CD14-positive monocyte (primary cell): ENCODE data around the gene ZNF804B. TPM values are rescaled to one million over a fixed set of nuclear protein-coding genes. Genes with fewer than 3 reads are reported as not detected.

Experiments
- DNase-seq, 3 donors: peaks; one replicate each; pipeline ENCODE4 v3.0.0-alpha.2; 2011 to 2022
- H2AFZ ChIP-seq: 2 replicates; pipeline ENCODE4 v1.6.0; 2012; ENCODE audit warnings: mild to moderate bottlenecking, low read depth, low read length, inconsistent platforms; ENCODE audit not compliant: insufficient read depth, poor library complexity, severe bottlenecking
- H3K27ac ChIP-seq, 2 donors: 1 replicate in 1 of 2; 2 replicates in 1 of 2; pipeline ENCODE4 v1.5.1; 2012 to 2013; ENCODE audit warnings: low read length in 2 of 2, control low read depth in 1 of 2, inconsistent platforms in 1 of 2, low read depth in 1 of 2, mild to moderate bottlenecking in 1 of 2
- H3K27me3 ChIP-seq, 2 donors: one replicate each; pipeline versions ENCODE4 v1.6.0 to v1.6.1; 2011 to 2013; ENCODE audit warnings: low read length in 2 of 2; ENCODE audit not compliant: control insufficient read depth in 2 of 2, insufficient read depth in 2 of 2
- H3K36me3 ChIP-seq, 2 donors: replicated peaks in 1 of 2; 1 replicate in 1 of 2; 2 replicates in 1 of 2; pipeline versions ENCODE4 v1.5.1 to v1.6.1; 2012 to 2013; ENCODE audit warnings: low read length in 2 of 2, control low read depth in 1 of 2, inconsistent platforms in 1 of 2, mild to moderate bottlenecking in 1 of 2; ENCODE audit not compliant: insufficient read depth in 2 of 2, control insufficient read depth in 1 of 2
- H3K4me1 ChIP-seq, 2 donors: 1 replicate in 1 of 2; 2 replicates in 1 of 2; pipeline versions ENCODE4 v1.5.1 to v1.6.1; 2012 to 2013; ENCODE audit warnings: low read length in 2 of 2, control low read depth in 1 of 2, inconsistent platforms in 1 of 2, mild to moderate bottlenecking in 1 of 2, moderate library complexity in 1 of 2; ENCODE audit not compliant: insufficient read depth in 2 of 2, control insufficient read depth in 1 of 2
- H3K4me2 ChIP-seq: replicated peaks from 2 replicates; pipeline ENCODE3; 2012; ENCODE audit warnings: low read length, moderate library complexity, mild to moderate bottlenecking; ENCODE audit not compliant: poor library complexity, severe bottlenecking; ENCODE audit errors: extremely low read depth
- H3K4me3 ChIP-seq, 3 experiments: fragments of 200-600 bp in 1 of 3; sonication (generic) in 1 of 3; replicated peaks in 1 of 3; 1 replicate in 2 of 3; 2 replicates in 1 of 3; pipeline ENCODE4 v1.5.1; 2011 to 2013; ENCODE audit warnings: low read length in 3 of 3, mild to moderate bottlenecking in 3 of 3, control low read depth in 2 of 3, low read depth in 2 of 3, inconsistent platforms in 1 of 3, moderate library complexity in 1 of 3
- H3K79me2 ChIP-seq: 2 replicates; pipeline ENCODE4 v1.6.0; 2012; ENCODE audit warnings: mild to moderate bottlenecking, control low read depth, inconsistent platforms, low read length, moderate library complexity; ENCODE audit not compliant: insufficient read depth
- H3K9ac ChIP-seq: 2 replicates; pipeline ENCODE4 v1.6.0; 2017; ENCODE audit warnings: low read length, mild to moderate bottlenecking; ENCODE audit not compliant: insufficient read depth, poor library complexity, severe bottlenecking
- H3K9me3 ChIP-seq, 2 donors: replicated peaks in 1 of 2; 1 replicate in 1 of 2; 2 replicates in 1 of 2; pipeline versions ENCODE4 v1.5.1 to v1.6.1; 2012 to 2013; ENCODE audit warnings: low read length in 2 of 2, control low read depth in 1 of 2; ENCODE audit not compliant: control insufficient read depth in 1 of 2, insufficient read depth in 1 of 2
- H4K20me1 ChIP-seq: 2 replicates; pipeline ENCODE4 v1.6.0; 2012; ENCODE audit warnings: mild to moderate bottlenecking, low read length, control low read depth, moderate library complexity; ENCODE audit not compliant: insufficient read depth
- H3K27ac Mint-ChIP-seq, 7 donors: one replicate each; pipeline ENCODE4 v1.8.0; 2020; ENCODE audit warnings: mild to moderate bottlenecking in 7 of 7, mixed read lengths in 7 of 7, moderate library complexity in 6 of 7, inconsistent platforms in 2 of 7
- H3K27me3 Mint-ChIP-seq, 3 donors: one replicate each; pipeline ENCODE4 v1.8.0; 2021 to 2022; ENCODE audit warnings: low read depth in 3 of 3, mild to moderate bottlenecking in 3 of 3, mixed read lengths in 3 of 3, moderate library complexity in 3 of 3, inconsistent platforms in 1 of 3
- H3K36me3 Mint-ChIP-seq, 2 donors: one replicate each; pipeline ENCODE4 v1.8.0; 2020; ENCODE audit warnings: mixed read lengths in 2 of 2, inconsistent platforms in 1 of 2, mild to moderate bottlenecking in 1 of 2
- H3K4me1 Mint-ChIP-seq: one replicate; pipeline ENCODE4 v1.8.0; 2020; ENCODE audit warnings: mild to moderate bottlenecking, mixed read lengths
- H3K4me3 Mint-ChIP-seq, 2 donors: one replicate each; pipeline ENCODE4 v1.8.0; 2020; ENCODE audit warnings: mild to moderate bottlenecking in 2 of 2, mixed read lengths in 2 of 2, moderate library complexity in 1 of 2
- H3K9me3 Mint-ChIP-seq, 7 donors: one replicate each; pipeline ENCODE4 v1.8.0; 2020 to 2022; ENCODE audit warnings: mixed read lengths in 7 of 7, mild to moderate bottlenecking in 6 of 7, moderate library complexity in 6 of 7, inconsistent platforms in 2 of 7
- CTCF ChIP-seq: fragments of 200-600 bp; IDR thresholded peaks from one replicate; pipeline ENCODE4 v1.8.0; 2022; ENCODE audit warnings: antibody characterized with exemption, mild to moderate bottlenecking
- WGBS: methylation state at CpG from one replicate; pipeline ENCODE4 v1.1.5; 2013; ENCODE audit warnings: missing lambda C conversion rate; ENCODE audit not compliant: insufficient coverage; 5-methylcytosine and 5-hydroxymethylcytosine counted together
- intact Hi-C, 2 donors: fragments of 100-400 bp; cut with micrococcal nuclease; formaldehyde crosslinking; loops; one replicate each; pipeline versions ENCODE4 v1.15.0 to v1.15.1; 2023
- polyA plus RNA-seq, 3 donors: library from polyadenylated mRNA; depleted of rRNA in 1 of 3; unstranded in 2 of 3; stranded (reverse) in 1 of 3; fragments of 300-500 nt in 2 of 3; fragments of >200 nt in 1 of 3; fragmentation: Illumina TruSeq in 2 of 3; gene quantifications; 1 replicate in 2 of 3; 2 replicates in 1 of 3; pipeline ENCODE4 v1.2.3, GENCODE V29; 2012 to 2021

The ZNF804B gene
- polyA plus RNA-seq, 3 donors = not detected

GRCh38 chr7:89064831-89065230 lies 305.3 kb downstream of the ZNF804B start:
- H3K36me3 Mint-ChIP-seq = no peaks in the 10 kb centered on the region
- no peak for TF ChIP-seq CTCF
- no peak overlapping the region for H3K27ac Mint-ChIP-seq
- H3K4me1 Mint-ChIP-seq = no peaks in the 10 kb centered on the region
- Histone ChIP-seq H2AFZ (no peak overlapping the region), H3K4me1 (no peaks in the 10 kb centered on the region), H3K79me2 (no peaks in the 10 kb centered on the region), H3K27me3 (no peaks in the 10 kb centered on the region), H3K36me3 (no peaks in the 10 kb centered on the region), H4K20me1 (no peaks in the 10 kb centered on the region), H3K4me3 (no peak overlapping the region), H3K9ac (no peak overlapping the region), H3K9me3 (no peaks in the 10 kb centered on the region), H3K4me2 (no peak overlapping the region), H3K27ac (no peak overlapping the region)
- H3K27me3 Mint-ChIP-seq = peaks cover 0 to 2% (median 0%) of the 10 kb centered on the region in 3 donors
- no peak for DNase-seq
- intact Hi-C loops = no loop called here
- no peak overlapping the region for H3K4me3 Mint-ChIP-seq
- 0% methylated on average over 1 of the region's 3 CpGs for WGBS
- H3K9me3 Mint-ChIP-seq = peaks cover 0 to 6% (median 0%) of the 10 kb centered on the region in 7 donors

- DNase-seq = no peak
- no peaks in the 10 kb centered on the region for H3K36me3 ChIP-seq
- Mint-ChIP-seq H3K27me3 (peaks cover 0 to 2% (median 0%) of the 10 kb centered on the region in 3 donors), H3K27ac (no peak overlapping the region), H3K4me1 (peaks cover 5% of the 10 kb centered on the region), H3K4me3 (no peak overlapping the region), H3K36me3 (no peaks in the 10 kb centered on the region), H3K9me3 (peaks cover 0 to 6% (median 0%) of the 10 kb centered on the region in 7 donors)
- H2AFZ ChIP-seq = no peak overlapping the region
- no peak overlapping the region for H3K9ac ChIP-seq
- H3K27me3 ChIP-seq = no peaks in the 10 kb centered on the region
- no peaks in the 10 kb centered on the region for H4K20me1 ChIP-seq
- peaks cover 3 to 4% of the 10 kb centered on the region in 2 donors for H3K4me1 ChIP-seq
- H3K9me3 ChIP-seq = no peaks in the 10 kb centered on the region
- intact Hi-C loops = no loop called here
- WGBS = 20% methylated on average over 1 of the region's 3 CpGs
- no peak overlapping the region for H3K27ac ChIP-seq
- no peak overlapping the region for H3K4me3 ChIP-seq
- TF ChIP-seq CTCF = no peak
- H3K79me2 ChIP-seq = no peaks in the 10 kb centered on the region
- H3K4me2 ChIP-seq = no peak overlapping the region
Measured at GRCh38 chr7:89067048-89067447, 307.5 kb downstream of the ZNF804B start.
